ENCODE results near the gene KLHL29. TPM values are rescaled to one million over a fixed set of nuclear protein-coding genes. Genes with fewer than 3 reads are reported as not detected.

Gene KLHL29
- total RNA-seq, 5 donors from 2014 or later (not counting 1 experiment from before 2014, with no cell fraction given), result 1.8 to 6.6 (median 2.5) TPM

DNA sequence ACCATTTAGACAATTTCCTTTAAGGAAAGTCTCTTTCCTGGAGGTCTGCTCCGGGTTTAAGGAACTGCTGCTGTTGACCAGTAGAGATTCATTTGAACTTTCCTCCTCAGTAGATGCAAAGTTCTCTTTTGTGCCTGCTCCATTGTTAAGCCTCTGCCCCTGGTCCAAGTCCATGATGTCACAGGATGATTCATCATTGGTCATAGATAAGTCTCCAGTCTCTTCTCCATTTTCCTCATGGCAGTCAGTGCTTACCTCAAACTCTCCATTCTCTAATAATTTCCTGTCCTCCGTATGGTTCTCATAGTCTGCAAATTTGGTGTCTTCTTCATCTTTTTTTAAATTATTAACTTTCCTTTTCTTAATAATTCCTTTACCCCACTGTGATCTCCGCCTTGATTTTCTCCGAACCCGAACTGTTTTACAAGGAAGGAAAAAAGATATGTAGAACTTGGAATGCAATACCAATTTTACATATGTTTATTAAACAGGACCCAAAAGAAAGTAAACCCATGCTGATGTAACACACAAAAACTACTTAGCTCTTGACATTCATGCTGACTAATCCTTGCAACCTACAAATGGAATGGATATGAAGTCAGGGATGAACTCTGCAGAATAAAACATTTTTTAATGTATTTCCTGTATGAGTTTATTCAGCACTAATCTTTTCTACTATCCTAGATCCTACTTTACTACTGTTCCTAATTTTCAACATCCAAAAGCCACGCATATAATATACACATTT, 372.9 kb downstream of the KLHL29 start:
- Mint-ChIP-seq H3K27me3 (no peaks in the 10 kb centered on the region), H3K27ac (no peak overlapping the region), H3K9me3 (no peaks in the 10 kb centered on the region), H3K4me3 (no peak overlapping the region), H3K36me3 (peaks cover 62% of the 10 kb centered on the region), H3K4me1 (peaks cover 16 to 18% (median 17%) of the 10 kb centered on the region in 3 donors)
- H3K4me1 ChIP-seq (ENCODE audit: control insufficient read depth in 1 of 2, extremely low read depth in 1 of 2, insufficient read depth in 2 of 2, low read length in 2 of 2), result peaks cover 0 to 2% of the 10 kb centered on the region in 2 experiments
- peaks cover 0 to 47% of the 10 kb centered on the region in 2 donors for H3K36me3 ChIP-seq (ENCODE audit: control insufficient read depth in 2 of 2, extremely low read depth in 1 of 2, insufficient read depth in 1 of 2, low read length in 1 of 2)
- H3K9me3 ChIP-seq, result no peaks in the 10 kb centered on the region
- no peak overlapping the region for H3K27ac ChIP-seq (ENCODE audit: low read length)
- ATAC-seq (replicated peaks in 1 of 4), result no peak
- H3K4me3 ChIP-seq (ENCODE audit: control insufficient read depth in 1 of 2, extremely low read depth in 1 of 2, low read length in 1 of 2), result no peak overlapping the region
- H3K27me3 ChIP-seq (replicated peaks in 1 of 2; ENCODE audit: control insufficient read depth in 2 of 2, extremely low read depth in 1 of 2, insufficient read depth in 2 of 2, low read length in 1 of 2), result no peaks in the 10 kb centered on the region
- DNase-seq, result no peak
- ChIA-PET POLR2A (no interaction called here), CTCF (no interaction called here)
- WGBS (ENCODE audit: insufficient coverage), result 75% methylated on average over 2 of the region's 6 CpGs
